GM18498 (cell line): ENCODE data around the gene TBC1D2B.
"Not testable (repeated sequence)": the region's sequence is repeated elsewhere in the genome, so short reads cannot be mapped to it uniquely, and the experiment has no call there.

Experiments
- ATAC-seq: cut with Tn5 transposase; IDR thresholded peaks from one replicate; pipeline ENCODE4 v1.9.1; 2021; ENCODE audit warnings: mild to moderate bottlenecking, moderate library complexity; ENCODE audit not compliant: unreplicated experiment

The TBC1D2B gene

DNA sequence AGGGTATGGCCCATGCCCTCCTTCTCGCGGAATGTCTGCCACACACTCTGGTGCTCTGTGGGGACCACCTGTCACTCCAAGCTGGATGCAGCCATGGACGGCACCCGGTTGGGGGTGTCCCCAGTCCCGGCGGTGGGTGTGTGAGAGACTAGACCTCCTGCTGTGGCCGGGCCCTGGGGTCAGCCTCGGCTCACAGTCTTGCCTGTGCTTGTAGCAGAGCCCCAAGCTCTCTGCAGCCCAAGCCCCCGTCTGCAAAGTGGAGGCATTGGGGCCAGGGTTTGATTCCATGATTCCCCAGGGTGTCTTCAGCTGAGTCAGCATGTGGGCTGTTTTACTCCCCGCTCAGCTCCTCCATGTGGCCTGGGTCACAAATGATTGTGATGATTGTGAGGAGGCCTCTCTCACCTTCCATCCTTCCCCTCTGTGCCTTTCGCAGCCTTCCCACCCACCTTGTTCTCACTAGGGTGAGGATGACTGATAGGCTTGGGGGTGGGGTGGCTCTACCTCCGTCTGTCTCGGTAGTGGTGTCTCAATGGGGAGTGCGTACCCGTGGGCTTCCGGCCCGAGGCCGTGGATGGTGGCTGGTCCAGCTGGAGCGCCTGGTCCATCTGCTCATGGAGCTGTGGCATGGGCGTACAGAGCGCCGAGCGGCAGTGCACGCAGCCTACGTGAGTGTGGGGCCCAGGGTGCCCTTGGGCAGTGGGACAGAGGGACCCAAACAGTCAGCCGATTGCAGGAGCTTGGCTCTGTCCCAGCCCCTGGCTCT, 100.6 kb downstream of the TBC1D2B start:
- ATAC-seq = not testable (repeated sequence)

DNA sequence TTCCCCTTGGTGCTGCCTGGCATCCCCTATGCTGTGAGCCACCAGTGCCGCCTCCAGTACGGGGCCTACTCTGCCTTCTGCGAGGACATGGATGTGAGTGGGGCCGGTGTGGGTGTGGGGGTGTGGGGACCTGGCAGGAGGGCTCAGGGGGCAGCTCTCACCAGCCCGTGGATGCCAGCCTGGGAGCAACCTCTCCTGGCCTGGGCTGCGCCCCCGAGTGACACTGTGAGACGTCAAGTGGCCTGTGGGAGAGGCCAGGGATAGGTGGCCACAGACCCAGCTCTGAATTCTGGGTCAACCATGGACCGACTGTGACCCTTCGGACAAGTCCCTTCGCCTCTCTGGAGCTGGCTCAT, 101.4 kb downstream of the TBC1D2B start:
- ATAC-seq = not testable (repeated sequence)

DNA sequence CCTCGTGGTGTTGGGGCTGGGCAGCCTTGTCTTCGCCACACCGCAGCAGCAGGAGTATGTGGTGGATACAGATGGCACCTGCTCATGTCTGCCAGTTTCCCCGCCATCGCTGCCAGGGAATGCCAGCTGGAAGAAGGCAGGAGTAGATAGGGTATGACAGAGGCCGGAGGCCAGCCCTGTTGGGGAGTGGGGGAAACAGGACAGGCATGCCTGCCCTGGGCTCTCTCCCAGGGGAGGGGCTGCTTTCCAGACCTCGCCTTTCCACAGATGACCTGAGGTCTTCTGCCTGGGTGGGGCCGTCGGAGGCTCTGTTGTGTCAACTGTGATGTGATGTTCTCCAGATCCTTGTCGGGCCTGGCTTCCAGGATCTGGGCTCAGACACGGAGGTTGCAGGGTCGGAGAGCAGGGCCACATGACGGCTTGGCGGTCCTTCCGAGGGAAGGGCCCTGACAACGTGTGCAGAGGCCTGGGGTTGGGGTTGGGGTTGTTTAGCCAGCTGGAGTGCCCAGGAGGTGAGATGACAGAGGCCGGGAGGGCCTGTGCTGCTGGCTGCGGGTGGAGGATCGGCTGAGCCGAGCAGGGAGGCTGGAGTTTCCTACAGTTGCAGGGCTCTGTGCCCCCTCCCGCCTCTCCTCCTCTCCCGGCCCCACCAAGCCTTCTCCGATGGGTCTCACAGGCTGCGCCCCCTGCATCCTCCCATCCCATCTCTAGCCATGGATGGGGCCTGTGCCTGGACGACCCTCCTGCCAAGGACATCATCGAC, 102.0 kb downstream of the TBC1D2B start:
- no peak for ATAC-seq

DNA sequence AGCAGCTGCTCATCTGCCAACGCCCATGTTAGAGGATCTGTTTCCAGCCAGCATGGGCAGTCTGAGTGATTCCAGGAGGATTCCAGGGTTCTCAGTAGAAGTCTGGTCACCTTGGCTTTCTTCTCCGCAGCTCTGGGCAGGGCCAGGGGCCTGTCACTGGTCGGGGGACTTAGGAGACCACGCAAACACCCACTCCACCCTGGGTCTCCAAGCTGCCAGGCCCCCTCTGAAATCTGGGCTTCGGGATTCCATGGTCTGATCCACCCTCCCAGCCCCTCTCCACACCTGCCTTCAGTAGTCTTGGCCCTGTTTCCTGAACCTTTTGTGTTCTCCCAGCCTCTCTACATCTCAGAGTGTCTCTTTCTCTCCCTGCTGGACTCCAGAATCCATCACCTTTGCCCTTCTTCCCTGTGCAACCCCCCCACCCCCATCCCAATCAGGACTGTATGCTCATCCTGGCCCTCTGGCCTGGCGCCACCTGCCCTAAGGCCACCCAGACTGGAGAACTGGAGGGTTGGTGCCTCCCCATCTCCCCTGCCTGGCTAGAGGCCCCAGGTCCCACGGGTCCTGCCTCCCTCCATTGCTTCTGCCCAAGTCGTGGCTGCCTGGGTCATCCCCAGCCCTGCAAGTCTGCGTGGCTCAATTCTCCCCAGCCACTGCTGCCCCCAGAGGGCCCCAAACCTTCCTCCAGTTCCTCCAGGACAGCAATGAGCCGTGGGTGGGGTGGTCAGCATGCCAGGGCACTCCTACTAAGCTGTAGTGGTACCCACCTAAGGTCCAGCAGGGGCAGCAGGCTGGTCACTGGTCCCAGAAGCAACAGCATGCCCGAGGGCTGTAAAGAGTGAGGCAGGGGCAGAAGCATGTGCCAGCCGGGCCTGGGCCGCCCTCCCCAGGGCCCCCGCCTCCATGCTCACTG, 102.8 kb downstream of the TBC1D2B start:
- no peak for ATAC-seq

GRCh38 chr15:77974098-77974414, 103.5 kb downstream of the TBC1D2B start:
- no peak for ATAC-seq

- not testable (repeated sequence) for ATAC-seq
These were observed 104.0 kb downstream of the TBC1D2B start for GRCh38 chr15:77973273-77974097.

DNA sequence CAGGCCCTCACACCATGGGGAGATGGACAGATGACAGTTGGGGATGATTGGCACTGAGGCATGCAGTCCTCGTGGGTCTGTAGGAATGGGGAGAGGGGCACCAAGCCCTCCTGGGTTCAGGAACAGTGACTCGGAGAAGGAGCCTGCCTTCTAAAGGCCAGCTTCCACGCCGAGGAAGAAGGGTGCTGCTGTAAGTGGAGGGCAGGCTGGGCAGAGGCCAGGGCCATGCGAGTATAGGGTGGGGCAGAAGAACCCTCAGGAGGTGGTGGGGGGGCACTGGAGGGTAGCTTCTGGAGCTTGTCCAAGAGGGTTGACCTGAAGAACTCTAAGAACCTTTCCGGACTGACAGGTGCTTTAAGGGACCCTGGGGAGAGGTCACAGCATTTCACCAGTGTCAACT, 104.8 kb downstream of the TBC1D2B start:
- not testable (repeated sequence) for ATAC-seq

- not testable (repeated sequence) for ATAC-seq
These were observed 105.6 kb downstream of the TBC1D2B start for GRCh38 chr15:77971875-77972274.

- not testable (repeated sequence) for ATAC-seq
These were observed 106.6 kb downstream of the TBC1D2B start for GRCh38 chr15:77970813-77971360.

- ATAC-seq = no peak
These were observed 108.5 kb downstream of the TBC1D2B start for GRCh38 chr15:77969055-77969454.

- no peak for ATAC-seq
These were observed 109.7 kb downstream of the TBC1D2B start for GRCh38 chr15:77967798-77968197.

DNA sequence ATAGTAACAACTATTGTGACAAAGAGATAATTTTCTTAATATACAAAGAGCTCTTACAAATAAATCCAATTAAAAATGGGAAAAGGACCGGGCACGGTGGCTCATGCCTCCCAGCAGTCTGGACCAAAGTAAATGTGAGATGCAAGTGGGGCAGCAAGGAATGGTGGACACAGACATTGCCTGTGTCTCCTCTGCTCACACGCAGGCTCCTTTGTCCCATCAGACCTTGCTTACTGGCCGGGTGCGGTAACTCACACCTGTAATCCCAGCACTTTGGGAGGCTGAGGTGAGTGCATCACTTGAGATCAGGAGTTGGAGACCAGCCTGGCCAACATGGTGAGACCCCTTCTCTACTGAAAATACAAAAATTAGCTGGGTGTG, 110.3 kb downstream of the TBC1D2B start:
- ATAC-seq = not testable (repeated sequence)

DNA sequence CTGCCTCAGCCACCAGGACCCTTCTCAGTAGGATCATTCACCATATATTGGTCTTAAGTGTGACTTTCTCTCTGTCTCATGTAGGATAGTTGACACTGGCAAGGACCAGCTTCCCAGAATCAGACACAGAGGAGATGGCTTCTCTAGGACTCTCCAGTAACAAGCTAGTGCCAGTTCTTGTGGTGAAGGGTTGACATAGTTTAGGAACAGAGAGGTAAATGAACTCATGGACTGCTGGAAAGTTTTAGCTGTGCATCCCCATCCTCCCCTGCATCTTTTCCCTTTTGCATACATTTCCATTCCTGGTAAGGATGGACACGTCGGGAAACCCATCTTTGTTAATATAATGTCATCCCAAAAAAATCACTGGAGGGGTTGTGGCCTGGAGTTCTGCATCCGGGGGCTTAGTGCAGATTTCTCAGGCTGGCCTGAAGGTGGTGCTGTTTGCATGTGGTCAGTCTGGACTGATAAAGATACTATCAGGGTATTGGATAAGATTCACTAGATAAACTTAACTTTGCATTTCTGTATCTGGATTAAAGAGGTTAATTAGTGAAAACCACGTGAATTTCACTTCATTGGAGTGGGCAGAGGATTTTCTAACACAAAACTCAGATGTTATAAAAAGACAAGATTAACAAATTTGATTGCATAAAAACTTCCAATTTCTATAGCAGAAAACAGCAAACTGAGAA, 110.8 kb downstream of the TBC1D2B start:
- no peak for ATAC-seq

- no peak for ATAC-seq
These were observed 113.3 kb downstream of the TBC1D2B start for GRCh38 chr15:77964193-77964592.

- peak; percentile 88 for ATAC-seq
These were observed 118.1 kb downstream of the TBC1D2B start for GRCh38 chr15:77959432-77959879.

- ATAC-seq = not testable (repeated sequence)
These were observed 118.6 kb downstream of the TBC1D2B start for GRCh38 chr15:77958716-77959431.

- not testable (repeated sequence) for ATAC-seq
These were observed 119.5 kb downstream of the TBC1D2B start for GRCh38 chr15:77958021-77958420.

GRCh38 chr15:77953926-77954325, 123.6 kb downstream of the TBC1D2B start:
- not testable (repeated sequence) for ATAC-seq

DNA sequence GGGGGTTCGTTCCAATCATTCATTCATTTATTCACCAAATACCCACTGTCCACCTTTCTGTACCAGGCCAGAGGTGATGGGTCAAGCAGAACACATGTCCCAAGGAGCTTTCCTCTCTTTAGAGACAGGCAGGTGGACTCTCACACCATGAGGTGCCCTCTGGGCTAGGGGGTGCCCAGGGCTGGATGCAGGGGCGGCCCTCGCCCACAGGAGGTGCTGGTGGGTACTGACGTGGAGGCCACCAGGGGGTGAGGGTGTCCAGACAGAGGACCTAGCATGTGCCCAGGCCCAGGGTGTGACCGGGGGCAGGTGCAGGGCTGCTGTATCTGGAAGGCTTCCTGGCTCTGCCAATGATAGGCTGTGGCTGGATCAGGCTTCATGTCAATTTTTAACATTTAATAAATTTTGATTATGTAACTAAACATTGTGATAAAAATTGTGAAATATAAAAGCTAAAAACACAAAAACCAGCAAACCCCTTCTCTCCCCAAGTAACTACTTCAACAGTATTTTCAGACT, 124.5 kb downstream of the TBC1D2B start:
- ATAC-seq = not testable (repeated sequence)
